Parathyroid adenoma (tissue), 2 donors: ENCODE results near the gene MED1.

Experiments used
- H2AFZ ChIP-seq: fragments of 300-600 bp; sonication (generic); one replicate; pipeline ENCODE4 v1.7.0; 2017; ENCODE audit warnings: antibody characterized with exemption, mild to moderate bottlenecking
- H3K27ac ChIP-seq: fragments of 300-600 bp; sonication (generic); one replicate; pipeline ENCODE4 v1.7.0; 2017
- H3K27me3 ChIP-seq: fragments of 300-600 bp; sonication (generic); one replicate; pipeline ENCODE4 v1.7.0; 2017; ENCODE audit warnings: low read length; ENCODE audit not compliant: control insufficient read depth, insufficient read depth
- H3K36me3 ChIP-seq: fragments of 300-600 bp; sonication (generic); one replicate; pipeline ENCODE4 v1.7.0; 2017; ENCODE audit warnings: low read length; ENCODE audit not compliant: control insufficient read depth, insufficient read depth
- H3K4me1 ChIP-seq: fragments of 300-600 bp; sonication (generic); one replicate; pipeline ENCODE4 v1.7.0; 2017; ENCODE audit warnings: control low read depth
- H3K4me2 ChIP-seq: fragments of 300-600 bp; sonication (generic); one replicate; pipeline ENCODE4 v1.7.0; 2017; ENCODE audit warnings: low read length
- H3K4me3 ChIP-seq: fragments of 300-600 bp; sonication (generic); one replicate; pipeline ENCODE4 v1.7.0; 2017; ENCODE audit warnings: low read depth, low read length
- H3K79me2 ChIP-seq: fragments of 300-600 bp; sonication (generic); one replicate; pipeline ENCODE4 v1.7.0; 2017; ENCODE audit warnings: control low read depth
- H3K9ac ChIP-seq: fragments of 300-600 bp; sonication (generic); one replicate; pipeline ENCODE4 v1.7.0; 2017; ENCODE audit warnings: mild to moderate bottlenecking
- H3K9me3 ChIP-seq: fragments of 300-600 bp; sonication (generic); one replicate; pipeline ENCODE4 v1.7.0; 2017; ENCODE audit warnings: low read length; ENCODE audit not compliant: control insufficient read depth
- TF ChIP-seq, protein P1 (sequence below): fragments of 300-600 bp; sonication (generic); IDR thresholded peaks from one replicate; pipeline ENCODE4 v1.7.0; 2017; ENCODE audit warnings: antibody characterized with exemption, mild to moderate bottlenecking
- donor health status: primary hyperparathyroidism.

MED1 gene

DNA sequence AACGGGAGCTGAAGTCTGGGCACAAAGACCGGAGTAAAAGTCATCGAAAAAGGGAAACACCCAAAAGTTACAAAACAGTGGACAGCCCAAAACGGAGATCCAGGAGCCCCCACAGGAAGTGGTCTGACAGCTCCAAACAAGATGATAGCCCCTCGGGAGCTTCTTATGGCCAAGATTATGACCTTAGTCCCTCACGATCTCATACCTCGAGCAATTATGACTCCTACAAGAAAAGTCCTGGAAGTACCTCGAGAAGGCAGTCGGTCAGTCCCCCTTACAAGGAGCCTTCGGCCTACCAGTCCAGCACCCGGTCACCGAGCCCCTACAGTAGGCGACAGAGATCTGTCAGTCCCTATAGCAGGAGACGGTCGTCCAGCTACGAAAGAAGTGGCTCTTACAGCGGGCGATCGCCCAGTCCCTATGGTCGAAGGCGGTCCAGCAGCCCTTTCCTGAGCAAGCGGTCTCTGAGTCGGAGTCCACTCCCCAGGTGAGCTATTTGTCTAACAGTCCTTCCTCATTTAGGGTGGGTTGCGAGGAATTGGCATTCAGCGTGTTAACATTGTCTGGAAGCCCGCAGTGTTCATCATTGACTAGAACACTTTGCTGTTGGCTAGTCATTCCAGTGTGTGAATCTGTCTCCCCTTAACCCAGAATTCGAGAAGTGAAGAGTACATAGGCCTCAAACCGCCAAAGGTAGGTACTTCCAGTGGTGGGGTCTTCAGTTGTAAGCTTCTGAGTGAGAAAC is 11.7 kb upstream of the MED1 start:
- peaks cover 30% of the 10 kb centered on the region for H3K79me2 ChIP-seq
- H3K9me3 ChIP-seq = no peaks in the 10 kb centered on the region
- H3K4me2 ChIP-seq = peak overlapping the region; percentile 64
- TF ChIP-seq, protein P1, sequence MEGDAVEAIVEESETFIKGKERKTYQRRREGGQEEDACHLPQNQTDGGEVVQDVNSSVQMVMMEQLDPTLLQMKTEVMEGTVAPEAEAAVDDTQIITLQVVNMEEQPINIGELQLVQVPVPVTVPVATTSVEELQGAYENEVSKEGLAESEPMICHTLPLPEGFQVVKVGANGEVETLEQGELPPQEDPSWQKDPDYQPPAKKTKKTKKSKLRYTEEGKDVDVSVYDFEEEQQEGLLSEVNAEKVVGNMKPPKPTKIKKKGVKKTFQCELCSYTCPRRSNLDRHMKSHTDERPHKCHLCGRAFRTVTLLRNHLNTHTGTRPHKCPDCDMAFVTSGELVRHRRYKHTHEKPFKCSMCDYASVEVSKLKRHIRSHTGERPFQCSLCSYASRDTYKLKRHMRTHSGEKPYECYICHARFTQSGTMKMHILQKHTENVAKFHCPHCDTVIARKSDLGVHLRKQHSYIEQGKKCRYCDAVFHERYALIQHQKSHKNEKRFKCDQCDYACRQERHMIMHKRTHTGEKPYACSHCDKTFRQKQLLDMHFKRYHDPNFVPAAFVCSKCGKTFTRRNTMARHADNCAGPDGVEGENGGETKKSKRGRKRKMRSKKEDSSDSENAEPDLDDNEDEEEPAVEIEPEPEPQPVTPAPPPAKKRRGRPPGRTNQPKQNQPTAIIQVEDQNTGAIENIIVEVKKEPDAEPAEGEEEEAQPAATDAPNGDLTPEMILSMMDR = no peak
- peak overlapping the region; percentile 69 for H3K9ac ChIP-seq
- H3K36me3 ChIP-seq = no peaks in the 10 kb centered on the region
- H3K4me3 ChIP-seq = peak overlapping the region; percentile 91
- peak overlapping the region; percentile 97 for H3K27ac ChIP-seq
- peak overlapping the region; percentile 78 for H2AFZ ChIP-seq
- H3K4me1 ChIP-seq = peaks cover 2% of the 10 kb centered on the region
- no peaks in the 10 kb centered on the region for H3K27me3 ChIP-seq

DNA sequence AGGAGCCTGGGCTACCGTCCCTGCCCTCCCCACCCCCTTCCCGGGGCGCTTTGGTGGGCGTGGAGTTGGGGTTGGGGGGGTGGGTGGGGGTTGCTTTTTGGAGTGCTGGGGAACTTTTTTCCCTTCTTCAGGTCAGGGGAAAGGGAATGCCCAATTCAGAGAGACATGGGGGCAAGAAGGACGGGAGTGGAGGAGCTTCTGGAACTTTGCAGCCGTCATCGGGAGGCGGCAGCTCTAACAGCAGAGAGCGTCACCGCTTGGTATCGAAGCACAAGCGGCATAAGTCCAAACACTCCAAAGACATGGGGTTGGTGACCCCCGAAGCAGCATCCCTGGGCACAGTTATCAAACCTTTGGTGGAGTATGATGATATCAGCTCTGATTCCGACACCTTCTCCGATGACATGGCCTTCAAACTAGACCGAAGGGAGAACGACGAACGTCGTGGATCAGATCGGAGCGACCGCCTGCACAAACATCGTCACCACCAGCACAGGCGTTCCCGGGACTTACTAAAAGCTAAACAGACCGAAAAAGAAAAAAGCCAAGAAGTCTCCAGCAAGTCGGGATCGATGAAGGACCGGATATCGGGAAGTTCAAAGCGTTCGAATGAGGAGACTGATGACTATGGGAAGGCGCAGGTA is 11.0 kb upstream of the MED1 start:
- Histone ChIP-seq H3K9ac (peak overlapping the region; percentile 90), H3K4me3 (peak overlapping the region; percentile 91), H3K27ac (peak overlapping the region; percentile 97), H3K4me1 (peaks cover 2% of the 10 kb centered on the region), H2AFZ (peak overlapping the region; percentile 94), H3K4me2 (peak overlapping the region; percentile 64), H3K9me3 (no peaks in the 10 kb centered on the region), H3K36me3 (no peaks in the 10 kb centered on the region), H3K27me3 (no peaks in the 10 kb centered on the region), H3K79me2 (peaks cover 30% of the 10 kb centered on the region)
- TF ChIP-seq, protein P1 = no peak

DNA sequence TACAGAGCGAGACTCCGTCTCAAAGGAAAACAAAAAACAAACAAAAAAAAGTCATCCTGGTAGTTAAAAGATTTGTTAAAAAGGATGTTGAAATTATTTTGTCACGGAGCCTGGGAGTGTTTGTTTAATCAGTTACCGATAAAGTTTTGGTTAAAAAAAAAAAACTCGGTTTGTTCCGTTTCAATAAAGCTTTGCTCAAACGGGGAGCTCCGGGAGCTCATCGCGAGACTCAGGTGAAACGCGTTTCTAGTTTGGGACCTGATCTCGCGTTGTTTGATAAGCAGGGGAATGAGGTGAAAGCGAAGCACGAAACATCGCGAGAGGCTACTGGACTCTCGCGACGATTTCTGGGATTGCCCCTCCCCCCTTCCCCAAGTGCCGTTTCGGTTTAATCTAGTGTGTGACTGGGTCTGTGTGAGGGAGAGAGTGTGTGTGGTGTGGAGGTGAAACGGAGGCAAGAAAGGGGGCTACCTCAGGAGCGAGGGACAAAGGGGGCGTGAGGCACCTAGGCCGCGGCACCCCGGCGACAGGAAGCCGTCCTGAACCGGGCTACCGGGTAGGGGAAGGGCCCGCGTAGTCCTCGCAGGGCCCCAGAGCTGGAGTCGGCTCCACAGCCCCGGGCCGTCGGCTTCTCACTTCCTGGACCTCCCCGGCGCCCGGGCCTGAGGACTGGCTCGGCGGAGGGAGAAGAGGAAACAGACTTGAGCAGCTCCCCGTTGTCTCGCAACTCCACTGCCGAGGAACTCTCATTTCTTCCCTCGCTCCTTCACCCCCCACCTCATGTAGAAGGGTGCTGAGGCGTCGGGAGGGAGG is 10.3 kb upstream of the MED1 start, which contains the start of gene CDK12:
CDK12 (plus strand) TSS at position 374 of the 813 bp plus-strand sequence. CDS start 586 bp downstream, outside the sequence.
- Histone ChIP-seq H3K4me1 (peaks cover 2% of the 10 kb centered on the region), H3K27ac (peak within 1 kb of the TSS; percentile 97), H3K4me2 (peak within 1 kb of the TSS; percentile 64), H3K9me3 (no peaks in the 10 kb centered on the region), H2AFZ (peak within 1 kb of the TSS; percentile 94), H3K27me3 (no peaks in the 10 kb centered on the region), H3K4me3 (peak within 1 kb of the TSS; percentile 91), H3K9ac (peak within 1 kb of the TSS; percentile 90), H3K79me2 (peaks cover 30% of the 10 kb centered on the region), H3K36me3 (no peaks in the 10 kb centered on the region)
- TF ChIP-seq, protein P1 = no peak

DNA sequence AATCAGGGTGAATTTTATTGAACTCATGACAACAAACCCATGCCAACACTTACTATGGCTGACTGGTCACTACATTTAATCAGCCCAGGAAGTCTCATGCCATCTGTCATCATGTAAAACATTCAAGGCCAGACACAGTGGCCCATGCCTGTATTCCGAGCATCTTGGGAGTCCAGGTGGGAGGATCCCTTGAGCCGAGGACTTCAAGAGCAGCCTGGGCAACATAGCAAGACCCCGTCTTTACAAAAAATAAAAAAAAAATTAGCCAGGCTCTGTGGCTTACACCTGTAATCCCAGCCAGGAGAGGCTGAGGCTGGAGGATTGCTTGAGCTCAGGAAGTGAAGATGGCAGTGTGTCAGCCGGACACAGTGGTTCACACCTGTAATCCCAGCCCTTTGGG is 4.9 kb upstream of the MED1 start:
- no peak overlapping the region for H2AFZ ChIP-seq
- H3K4me1 ChIP-seq = peaks cover 2% of the 10 kb centered on the region

More for the DNA sequence above, 4.9 kb upstream of the MED1 start:
- Histone ChIP-seq H3K9ac (no peak overlapping the region), H3K9me3 (no peaks in the 10 kb centered on the region), H3K79me2 (no peaks in the 10 kb centered on the region), H3K36me3 (no peaks in the 10 kb centered on the region), H3K4me3 (no peak overlapping the region), H3K27me3 (no peaks in the 10 kb centered on the region), H3K4me2 (no peak overlapping the region), H3K27ac (no peak overlapping the region)
- TF ChIP-seq, protein P1 = no peak
